GM12878 (cell line): Measurements from ENCODE around the gene SASH1. TPM values are rescaled to one million over a fixed set of nuclear protein-coding genes. Genes with fewer than 3 reads are reported as not detected.

Experiments used
- ATAC-seq: fragments of 200-7000 bp; cut with Tn5 transposase; 3 replicates; pipeline ENCODE4 v1.9.1; 2020; ENCODE audit warnings: mild to moderate bottlenecking, moderate library complexity
- BruUV-seq: library from RNA; stranded (reverse); fragments of 400-500 nt; replicated peaks from 2 replicates; lab custom pipeline; 2021; lab: Mats Ljungman, UMichigan
- CTCF ChIA-PET: fragments of 300-600 bp; sonication (Branson Sonifier 250); formaldehyde crosslinking; extraction: SDS; loops from one replicate; lab custom pipeline; 2021; ENCODE audit warnings: inconsistent platforms; lab: Yijun Ruan, JAX
- POLR2A ChIA-PET: fragments of 350-600 bp; formaldehyde crosslinking; extraction: SDS; loops from one replicate; lab custom pipeline; 2021; ENCODE audit warnings: inconsistent platforms; lab: Charles Lee
- RAD21 ChIA-PET: fragments of 300-600 bp; sonication (Branson Sonifier 250); formaldehyde crosslinking; loops from one replicate; lab custom pipeline; 2023; ENCODE audit warnings: antibody characterized with exemption; ENCODE audit not compliant: unreplicated experiment; lab: Charles Lee
- SMC1A ChIA-PET: fragments of 300-600 bp; sonication (Branson Sonifier 250); formaldehyde crosslinking; loops from one replicate; lab custom pipeline; 2023; ENCODE audit not compliant: unreplicated experiment, uncharacterized antibody; lab: Charles Lee
- DNase-seq: peaks from one replicate; pipeline ENCODE4 v3.0.0-alpha.2; 2011; ENCODE audit warnings: low read depth, low spot score
- FAIRE-seq: peaks from 3 replicates; lab custom pipeline; 2011; peaks lifted over from hg19 to GRCh38; lab: Jason Lieb, UNC
- H2AFZ ChIP-seq: 2 replicates; pipeline ENCODE4 v1.6.0; 2011; ENCODE audit warnings: low read depth, low read length, control low read depth; ENCODE audit not compliant: control insufficient read depth
- H3K27ac ChIP-seq: 2 replicates; pipeline ENCODE4 v1.5.1; 2011; ENCODE audit warnings: control low read depth; ENCODE audit not compliant: control insufficient read depth, insufficient read depth
- H3K27me3 ChIP-seq, 2 experiments: replicated peaks in 1 of 2; 2 replicates each; pipeline versions ENCODE4 v1.6.0 to v1.6.1; 2011; ENCODE audit warnings: low read length in 1 of 2; ENCODE audit not compliant: control insufficient read depth in 2 of 2, insufficient read depth in 2 of 2
- H3K36me3 ChIP-seq, 2 experiments: 2 replicates each; pipeline ENCODE4 v1.5.1; 2011; ENCODE audit warnings: low read length in 1 of 2; ENCODE audit not compliant: control insufficient read depth in 2 of 2, insufficient read depth in 2 of 2
- H3K4me1 ChIP-seq: 2 replicates; pipeline ENCODE4 v1.6.1; 2011; ENCODE audit warnings: mild to moderate bottlenecking, low read length, moderate library complexity, mixed read lengths; ENCODE audit not compliant: control insufficient read depth, insufficient read depth
- H3K4me2 ChIP-seq: 2 replicates; pipeline ENCODE4 v1.6.0; 2011; ENCODE audit warnings: control low read depth; ENCODE audit not compliant: control insufficient read depth, insufficient read depth
- H3K4me3 ChIP-seq: fragments of 200-600 bp; sonication (generic); 2 replicates; pipeline ENCODE4 v1.5.1; 2016
- H3K79me2 ChIP-seq: 2 replicates; pipeline ENCODE4 v1.6.0; 2011; ENCODE audit warnings: low read length; ENCODE audit not compliant: control insufficient read depth, insufficient read depth
- H3K9ac ChIP-seq: 2 replicates; pipeline ENCODE4 v1.8.0; 2011; ENCODE audit warnings: low read length, control low read depth, mixed read lengths; ENCODE audit not compliant: control insufficient read depth, insufficient read depth
- H3K9me3 ChIP-seq: replicated peaks from 3 replicates; pipeline ENCODE4 v1.5.1; 2011; ENCODE audit warnings: mild to moderate bottlenecking, low read length; ENCODE audit not compliant: control insufficient read depth, insufficient read depth
- H4K20me1 ChIP-seq: 2 replicates; pipeline ENCODE4 v1.6.0; 2011; ENCODE audit not compliant: control insufficient read depth, insufficient read depth
- CHD2 ChIP-seq: IDR thresholded peaks from 2 replicates; pipeline ENCODE4 v1.6.1; 2011; ENCODE audit warnings: low read depth, low read length, improper control_type of control experiment, borderline replicate concordance
- EP300 ChIP-seq, 2 experiments: fragments of 150-350 bp in 1 of 2; IDR thresholded peaks; 2 replicates each; pipeline ENCODE4 v1.6.1; 2011 to 2012; ENCODE audit warnings: low read depth in 2 of 2, low read length in 2 of 2, borderline replicate concordance in 1 of 2, improper control_type of control experiment in 1 of 2, inconsistent platforms in 1 of 2; ENCODE audit not compliant: control insufficient read depth in 1 of 2
- KDM1A ChIP-seq: fragments of 200-600 bp; sonication (generic); IDR thresholded peaks from 2 replicates; pipeline ENCODE4 v1.6.1; 2016; ENCODE audit warnings: borderline replicate concordance
- NR2F1 ChIP-seq: fragments of 450-650 bp; conservative IDR thresholded peaks from 2 replicates; pipeline ENCODE4 v1.6.1; 2017; ENCODE audit warnings: mild to moderate bottlenecking
- RAD51 ChIP-seq: fragments of 450-650 bp; IDR thresholded peaks from 2 replicates; pipeline ENCODE4 v1.6.1; 2016; ENCODE audit warnings: moderate library complexity, mild to moderate bottlenecking, inconsistent platforms
- TCF3 ChIP-seq: IDR thresholded peaks from 2 replicates; pipeline ENCODE4 v1.6.1; 2012; ENCODE audit warnings: low read depth, mild to moderate bottlenecking, low read length, borderline replicate concordance; ENCODE audit not compliant: insufficient read depth
- ZBED1 ChIP-seq: IDR thresholded peaks from 2 replicates; pipeline ENCODE4 v1.6.1; 2016; ENCODE audit warnings: borderline replicate concordance
- ZSCAN29 ChIP-seq: fragments of 450-650 bp; IDR thresholded peaks from 2 replicates; pipeline ENCODE4 v1.6.1; 2017; ENCODE audit warnings: mild to moderate bottlenecking, moderate library complexity
- WGBS: methylation state at CpG from one replicate; pipeline ENCODE4 v1.1.6; 2016; ENCODE audit warnings: low lambda C conversion rate; ENCODE audit not compliant: insufficient replicate concordance, insufficient coverage; ENCODE audit errors: missing lambda C conversion rate; 5-methylcytosine and 5-hydroxymethylcytosine counted together
- in situ Hi-C: fragments of 300-500 bp; cut with MboI; formaldehyde crosslinking; loops from 9 replicates; pipeline ENCODE4 v1.14.3; 2018; ENCODE audit warnings: mixed read lengths
- intact Hi-C: fragments of 100-400 bp; cut with micrococcal nuclease; formaldehyde crosslinking; loops from one replicate; pipeline ENCODE4 v1.14.2; 2022; ENCODE audit not compliant: unreplicated experiment
- polyA plus RNA-seq, 11 experiments: library from polyadenylated mRNA; depleted of rRNA in 4 of 11; unstranded in 6 of 11; stranded (reverse) in 5 of 11; fragments of >200 nt; fragmentation: Nextera tagmentation in 4 of 11; fragmentation: Illumina TruSeq in 1 of 11; extraction: Ambion mirVana in 4 of 11; extraction: Trizol in 1 of 11; gene quantifications; 1 replicate in 1 of 11; 2 replicates in 10 of 11; pipeline versions ENCODE4 v1.2.1 to v1.2.3, GENCODE V29; 2011 to 2016; ENCODE audit warnings: inconsistent platforms in 2 of 11, missing spikeins in 2 of 11, low read depth in 1 of 11
- total RNA-seq, 4 experiments: library from RNA; depleted of rRNA in 3 of 4; stranded (reverse); fragments of >200 nt in 3 of 4; fragmentation: Illumina TruSeq in 1 of 4; extraction: Trizol in 1 of 4; gene quantifications; 2 replicates each; pipeline versions ENCODE4 v1.2.1 to v1.2.3, GENCODE V29; 2013 to 2021
- TF ChIP-seq, protein P1 (sequence below): fragments of 450-650 bp; IDR thresholded peaks from 2 replicates; pipeline ENCODE4 v1.6.1; 2014; ENCODE audit warnings: mild to moderate bottlenecking

SASH1 gene
- total and polyA plus RNA-seq, 10 of the 15 experiments (the other 5 are each of a cell fraction or from before 2014, with no cell fraction given): 0.01 to 0.73 (median 0.14) TPM; not detected in 4

DNA sequence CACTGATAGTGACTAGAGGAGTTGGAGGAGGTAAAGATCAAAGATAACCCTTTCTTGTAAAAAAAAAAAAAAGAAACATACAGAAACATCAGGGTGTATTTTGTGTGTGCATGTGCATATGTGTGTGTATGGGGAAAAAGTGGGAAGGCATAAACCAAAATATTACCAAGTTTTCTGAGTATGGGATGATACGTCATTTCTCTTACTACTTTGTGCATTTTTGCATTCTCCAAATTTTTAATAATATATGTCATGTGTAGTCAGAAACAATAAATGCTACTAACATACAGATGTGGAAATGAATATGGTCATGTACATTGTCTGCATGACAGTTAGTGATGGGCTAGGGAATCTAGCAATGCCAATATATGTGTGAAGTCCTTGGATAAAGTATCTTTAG lies 161.1 kb downstream of the SASH1 start:
- no peaks in the 10 kb centered on the region; a peak in 3 of 4 replicates for H3K27me3 ChIP-seq
- TF ChIP-seq, protein P1, sequence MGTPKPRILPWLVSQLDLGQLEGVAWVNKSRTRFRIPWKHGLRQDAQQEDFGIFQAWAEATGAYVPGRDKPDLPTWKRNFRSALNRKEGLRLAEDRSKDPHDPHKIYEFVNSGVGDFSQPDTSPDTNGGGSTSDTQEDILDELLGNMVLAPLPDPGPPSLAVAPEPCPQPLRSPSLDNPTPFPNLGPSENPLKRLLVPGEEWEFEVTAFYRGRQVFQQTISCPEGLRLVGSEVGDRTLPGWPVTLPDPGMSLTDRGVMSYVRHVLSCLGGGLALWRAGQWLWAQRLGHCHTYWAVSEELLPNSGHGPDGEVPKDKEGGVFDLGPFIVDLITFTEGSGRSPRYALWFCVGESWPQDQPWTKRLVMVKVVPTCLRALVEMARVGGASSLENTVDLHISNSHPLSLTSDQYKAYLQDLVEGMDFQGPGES: no peak
- TF ChIP-seq CHD2: no peak
- no peak for TF ChIP-seq TCF3
- no peak for TF ChIP-seq ZSCAN29
- no peak for TF ChIP-seq KDM1A
- TF ChIP-seq NR2F1: no peak
- no peak for TF ChIP-seq ZBED1
- no peak for TF ChIP-seq RAD51
- TF ChIP-seq EP300 (IDR thresholded peaks at IDR 0.05; ENCODE audit: borderline replicate concordance in 1 of 2, control insufficient read depth in 1 of 2, low read depth in 2 of 2, low read length in 2 of 2): no peak
- no peak overlapping the region for H3K9ac ChIP-seq
- no peaks in the 10 kb centered on the region for H4K20me1 ChIP-seq
- ChIA-PET SMC1A (no interaction called here), CTCF (no interaction called here), RAD21 (no interaction called here), POLR2A (no interaction called here)
- H3K36me3 ChIP-seq: no peaks in the 10 kb centered on the region
- no peaks in the 10 kb centered on the region for H3K4me1 ChIP-seq
- FAIRE-seq (no peak), DNase-seq (no peak), ATAC-seq (no peak)
- intact Hi-C loops (no loop called here), in situ Hi-C loops (no loop called here)
- BruUV-seq: no TSS peak
- H3K4me3 ChIP-seq: no peak overlapping the region
- H2AFZ ChIP-seq: no peak overlapping the region
- no peak overlapping the region for H3K4me2 ChIP-seq
- 43% methylated on average over 1 of the region's 1 CpG for WGBS
- no peak overlapping the region for H3K27ac ChIP-seq
- no peaks in the 10 kb centered on the region for H3K79me2 ChIP-seq
- H3K9me3 ChIP-seq: no peaks in the 10 kb centered on the region
